ENCODE data around the gene MED9. TPM values are rescaled to one million over a fixed set of nuclear protein-coding genes. Genes with fewer than 3 reads are reported as not detected.
"Not testable (repeated sequence)": the region's sequence is repeated elsewhere in the genome, so short reads cannot be mapped to it uniquely, and the experiment has no call there.

MED9 gene
- total and polyA plus RNA-seq, 12 donors: 8.2 to 41.2 (median 18.4) TPM

- Histone ChIP-seq H3K4me1 (replicated peaks in 1 of 2) (no peaks in the 10 kb centered on the region), H3K27me3 (no peaks in the 10 kb centered on the region), H3K36me3 (replicated peaks in 1 of 2) (no peaks in the 10 kb centered on the region), H3K4me3 (no peak overlapping the region), H3K27ac (no peak overlapping the region), H3K9me3 (replicated peaks in 1 of 3) (no peaks in the 10 kb centered on the region)
- TF ChIP-seq POLR2A (IDR thresholded peaks at IDR 0.05) (no peak), CTCF (IDR thresholded peaks at IDR 0.05) (no peak)
- DNase-seq: peak in 1 of 7 donors; percentile 4
- intact Hi-C loops (cut with DNase I): loop anchor here in 1 of 2 donors (10.0 kb wide), 1 partner anchor 93 kb away; no protein-coding TSS in a partner anchor
- 55 to 71% (median 59%) methylated on average over 5 of the region's 5 CpGs for WGBS, 4 donors
Measured at GRCh38 chr17:17448076-17448475, 28.7 kb upstream of the MED9 start.

DNA sequence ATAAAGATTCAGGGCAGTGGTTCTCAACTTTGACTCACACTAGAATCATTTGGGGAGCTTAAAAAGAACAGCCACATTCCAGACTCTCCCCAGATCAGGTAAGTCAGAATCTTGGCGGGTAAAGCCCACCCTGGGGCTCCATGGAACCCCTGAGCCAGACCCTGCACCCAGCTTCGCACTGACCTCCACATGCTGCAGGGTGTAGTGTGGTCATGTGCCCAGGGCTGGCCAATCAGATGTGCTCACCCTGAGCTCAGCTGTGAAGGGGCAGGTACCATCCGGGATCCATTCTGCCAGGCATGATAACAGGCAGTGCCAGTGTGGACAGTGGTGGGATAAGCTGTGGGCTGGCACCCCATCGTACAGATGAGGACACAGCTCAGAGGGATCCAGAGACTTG is 28.1 kb upstream of the MED9 start:
- no peak overlapping the region for H3K4me3 ChIP-seq
- TF ChIP-seq CTCF (IDR thresholded peaks at IDR 0.05): no peak
- no peak for TF ChIP-seq POLR2A (IDR thresholded peaks at IDR 0.05)
- DNase-seq: peak in 1 of 7 donors; percentile 34
- no peaks in the 10 kb centered on the region for H3K36me3 ChIP-seq (replicated peaks in 1 of 2)
- H3K27me3 ChIP-seq: no peaks in the 10 kb centered on the region
- H3K9me3 ChIP-seq (replicated peaks in 1 of 3): no peaks in the 10 kb centered on the region
- WGBS, 4 donors: 86 to 100% (median 88%) methylated on average over 2 to 4 of the region's 4 CpGs
- no peaks in the 10 kb centered on the region for H3K4me1 ChIP-seq (replicated peaks in 1 of 2)
- H3K27ac ChIP-seq: no peak overlapping the region
- intact Hi-C loops (cut with DNase I): loop anchor here in 1 of 2 donors (10.0 kb wide), 1 partner anchor 94 kb away; no protein-coding TSS in a partner anchor

- Histone ChIP-seq H3K27me3 (no peaks in the 10 kb centered on the region), H3K9me3 (replicated peaks in 1 of 3) (no peaks in the 10 kb centered on the region), H3K4me1 (replicated peaks in 1 of 2) (no peaks in the 10 kb centered on the region), H3K36me3 (replicated peaks in 1 of 2) (no peaks in the 10 kb centered on the region), H3K27ac (no peak overlapping the region), H3K4me3 (no peak overlapping the region)
- 82 to 85% (median 84%) methylated on average over 8 to 9 of the region's 9 CpGs for WGBS, 4 donors
- TF ChIP-seq CTCF (IDR thresholded peaks at IDR 0.05) (no peak), POLR2A (IDR thresholded peaks at IDR 0.05) (no peak)
- peak in 1 of 7 donors; percentile 21 for DNase-seq
- intact Hi-C loops (cut with DNase I): no loop called here
Measured at GRCh38 chr17:17453088-17453487, 23.7 kb upstream of the MED9 start.

DNA sequence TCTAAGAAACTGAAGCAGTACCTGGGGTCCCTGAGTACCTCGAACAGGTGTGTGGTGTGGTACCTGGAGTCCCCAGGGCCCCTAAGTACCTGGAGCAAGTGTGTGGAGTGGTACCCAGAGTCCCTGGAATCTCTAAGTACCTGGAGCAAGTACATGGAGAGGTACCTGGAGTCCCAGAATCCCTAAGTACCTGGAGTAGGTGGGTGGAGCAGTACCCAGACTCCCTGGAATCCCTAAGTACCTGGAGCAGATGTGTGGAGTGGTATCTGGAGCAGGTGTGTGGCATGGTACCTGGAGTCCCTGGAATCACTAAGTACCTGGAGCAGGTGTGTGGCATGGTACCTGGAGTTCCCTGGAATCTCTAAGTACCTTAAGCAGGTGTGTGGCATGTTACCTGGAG is 22.5 kb upstream of the MED9 start:
- intact Hi-C loops (cut with DNase I): no loop called here
- no peaks in the 10 kb centered on the region for H3K27me3 ChIP-seq
- TF ChIP-seq CTCF (IDR thresholded peaks at IDR 0.05) (no peak), POLR2A (IDR thresholded peaks at IDR 0.05) (no peak)
- no peaks in the 10 kb centered on the region for H3K9me3 ChIP-seq (replicated peaks in 1 of 3)
- WGBS, 4 donors: 58 to 82% (median 76%) methylated on average over 1 of the region's 1 CpG
- no peaks in the 10 kb centered on the region for H3K4me1 ChIP-seq (replicated peaks in 1 of 2)
- no peak overlapping the region for H3K4me3 ChIP-seq
- DNase-seq: no peak
- no peak overlapping the region for H3K27ac ChIP-seq
- no peaks in the 10 kb centered on the region for H3K36me3 ChIP-seq (replicated peaks in 1 of 2)

DNA sequence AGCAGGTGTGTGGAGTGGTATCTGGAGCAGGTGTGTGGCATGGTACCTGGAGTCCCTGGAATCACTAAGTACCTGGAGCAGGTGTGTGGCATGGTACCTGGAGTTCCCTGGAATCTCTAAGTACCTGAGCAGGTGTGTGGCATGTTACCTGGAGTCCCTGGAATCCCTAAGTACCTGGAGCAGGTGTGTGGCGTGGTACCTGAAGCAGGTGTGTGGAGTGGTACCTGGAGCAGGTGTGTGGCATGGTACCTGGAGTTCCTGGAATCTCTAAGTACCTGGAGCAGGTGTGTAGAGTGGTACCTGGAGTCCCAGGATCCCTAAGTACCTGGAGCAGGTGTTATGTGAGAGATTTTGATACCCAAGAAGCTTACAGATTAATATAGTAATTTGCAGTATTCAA is 22.1 kb upstream of the MED9 start:
- intact Hi-C loops (cut with DNase I); H3K27ac ChIP-seq; H3K9me3 ChIP-seq (replicated peaks in 1 of 3); DNase-seq; H3K27me3 ChIP-seq; H3K4me3 ChIP-seq; H3K4me1 ChIP-seq (replicated peaks in 1 of 2); H3K36me3 ChIP-seq (replicated peaks in 1 of 2): not testable (repeated sequence)
- WGBS, 4 donors: 40 to 64% (median 50%) methylated on average over 1 of the region's 1 CpG; no CpG with 5 or more reads in 1 of the 4 donors
